Progenitor cell of endocrine pancreas (in vitro differentiated cells): ENCODE measurements around the gene MICA. TPM values are rescaled to one million over a fixed set of nuclear protein-coding genes. Genes with fewer than 3 reads are reported as not detected.
A peak's percentile ranks its signal among the peaks of the same experiment; 100 is the strongest.
"Not testable (repeated sequence)": the region's sequence is repeated elsewhere in the genome, so short reads cannot be mapped to it uniquely, and the experiment has no call there.

Source experiments
- DNase-seq: peaks from one replicate; pipeline ENCODE4 v3.0.0; 2021; ENCODE audit warnings: low spot score; ENCODE audit not compliant: unreplicated experiment
- H3K27ac Mint-ChIP-seq: 2 replicates; pipeline ENCODE4 v1.8.0; 2021; ENCODE audit warnings: mild to moderate bottlenecking, moderate library complexity, mixed read lengths
- H3K27me3 Mint-ChIP-seq: 2 replicates; pipeline ENCODE4 v1.8.0; 2021; ENCODE audit warnings: mixed read lengths
- H3K36me3 Mint-ChIP-seq: 2 replicates; pipeline ENCODE4 v1.8.0; 2022; ENCODE audit warnings: mixed read lengths; ENCODE audit not compliant: insufficient read depth
- H3K4me1 Mint-ChIP-seq: 2 replicates; pipeline ENCODE4 v1.8.0; 2021; ENCODE audit warnings: low read depth, mixed read lengths
- H3K4me3 Mint-ChIP-seq: 2 replicates; pipeline ENCODE4 v1.8.0; 2021; ENCODE audit warnings: low read depth, mild to moderate bottlenecking, moderate library complexity, mixed read lengths
- H3K9me3 Mint-ChIP-seq: 2 replicates; pipeline ENCODE4 v1.8.0; 2021; ENCODE audit warnings: low read depth, mixed read lengths
- CTCF ChIP-seq: fragments of 200-600 bp; sonication (generic); IDR thresholded peaks from one replicate; pipeline ENCODE4 v1.5.0; 2021; ENCODE audit warnings: antibody characterized with exemption, mild to moderate bottlenecking; ENCODE audit not compliant: unreplicated experiment
- total RNA-seq: library from RNA; stranded (reverse); gene quantifications from 2 replicates; pipeline ENCODE4 v1.2.1, GENCODE V29; 2021

Gene MICA
- total RNA-seq, 1 donor from 2014 or later: 8.9 TPM

DNA sequence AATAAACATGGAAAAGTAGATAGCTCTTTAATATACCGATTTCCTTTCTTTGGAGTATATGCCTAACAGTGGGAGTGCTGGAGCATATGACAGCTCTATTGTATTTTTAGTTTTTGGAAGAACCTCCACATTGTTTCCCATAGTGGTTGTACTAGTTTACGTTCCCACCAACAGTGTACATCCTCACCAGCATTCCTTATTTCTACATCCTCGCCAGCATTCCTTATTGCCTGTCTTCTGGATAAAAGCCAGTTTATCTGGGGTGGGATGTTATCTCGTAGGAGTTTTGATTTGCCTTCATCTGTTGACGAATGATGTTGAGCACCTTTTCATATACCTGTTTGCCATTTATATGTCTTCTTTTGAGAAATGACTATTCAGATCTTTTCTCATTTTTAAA is 2.6 kb downstream of the MICA start:
- Mint-ChIP-seq H3K4me3 (no peak overlapping the region), H3K36me3 (no peaks in the 10 kb centered on the region), H3K27ac (no peak overlapping the region), H3K4me1 (peaks cover 16% of the 10 kb centered on the region), H3K27me3 (peaks cover 31% of the 10 kb centered on the region), H3K9me3 (peaks cover 5% of the 10 kb centered on the region)
- no peak for TF ChIP-seq CTCF
- no peak for DNase-seq

GRCh38 chr6:31407699-31408098 is 4.3 kb downstream of the MICA start:
- no peak for DNase-seq
- H3K4me3 Mint-ChIP-seq: no peak overlapping the region
- peaks cover 14% of the 10 kb centered on the region for H3K27me3 Mint-ChIP-seq
- peaks cover 5% of the 10 kb centered on the region for H3K9me3 Mint-ChIP-seq
- no peaks in the 10 kb centered on the region for H3K36me3 Mint-ChIP-seq
- peaks cover 9% of the 10 kb centered on the region for H3K4me1 Mint-ChIP-seq
- no peak for TF ChIP-seq CTCF
- H3K27ac Mint-ChIP-seq: no peak overlapping the region

GRCh38 chr6:31412506-31412905 is 9.1 kb downstream of the MICA start:
- no peaks in the 10 kb centered on the region for H3K9me3 Mint-ChIP-seq
- no peak for TF ChIP-seq CTCF
- no peak overlapping the region for H3K4me3 Mint-ChIP-seq
- no peak for DNase-seq
- no peaks in the 10 kb centered on the region for H3K27me3 Mint-ChIP-seq
- no peak overlapping the region for H3K27ac Mint-ChIP-seq
- peaks cover 7% of the 10 kb centered on the region for H3K36me3 Mint-ChIP-seq
- no peaks in the 10 kb centered on the region for H3K4me1 Mint-ChIP-seq

- peak overlapping the region; percentile 75 for H3K27ac Mint-ChIP-seq
- not testable (repeated sequence) for H3K4me1 Mint-ChIP-seq, H3K27me3 Mint-ChIP-seq, DNase-seq, H3K4me3 Mint-ChIP-seq, H3K9me3 Mint-ChIP-seq, H3K36me3 Mint-ChIP-seq
Observed at GRCh38 chr6:31414148-31414770, 10.9 kb downstream of the MICA start.

DNA sequence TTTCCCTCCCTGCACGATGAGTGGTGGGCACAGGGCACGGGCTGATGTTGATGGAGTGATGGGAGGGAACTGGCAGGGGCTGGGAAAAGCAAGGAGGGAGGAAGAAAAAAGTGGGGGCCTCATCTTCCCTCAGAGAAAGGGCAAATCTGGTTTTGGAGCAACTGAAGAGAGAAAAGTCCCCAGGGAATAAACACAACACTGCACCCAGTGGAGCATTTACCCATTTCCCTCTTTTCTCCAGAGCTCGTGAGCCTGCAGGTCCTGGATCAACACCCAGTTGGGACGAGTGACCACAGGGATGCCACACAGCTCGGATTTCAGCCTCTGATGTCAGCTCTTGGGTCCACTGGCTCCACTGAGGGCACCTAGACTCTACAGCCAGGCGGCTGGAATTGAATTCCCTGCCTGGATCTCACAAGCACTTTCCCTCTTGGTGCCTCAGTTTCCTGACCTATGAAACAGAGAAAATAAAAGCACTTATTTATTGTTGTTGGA is 11.4 kb downstream of the MICA start:
- no peak for DNase-seq
- Mint-ChIP-seq H3K4me1 (no peaks in the 10 kb centered on the region), H3K36me3 (peaks cover 7% of the 10 kb centered on the region), H3K27me3 (peaks cover 2% of the 10 kb centered on the region), H3K27ac (peak overlapping the region; percentile 75), H3K9me3 (no peaks in the 10 kb centered on the region), H3K4me3 (no peak overlapping the region)
- TF ChIP-seq CTCF: no peak

GRCh38 chr6:31416394-31417014 is 13.1 kb downstream of the MICA start:
- TF ChIP-seq CTCF: no peak
- H3K9me3 Mint-ChIP-seq: no peaks in the 10 kb centered on the region
- H3K4me3 Mint-ChIP-seq: no peak overlapping the region
- H3K27ac Mint-ChIP-seq: no peak overlapping the region
- no peaks in the 10 kb centered on the region for H3K4me1 Mint-ChIP-seq
- peaks cover 7% of the 10 kb centered on the region for H3K36me3 Mint-ChIP-seq
- peaks cover 6% of the 10 kb centered on the region for H3K27me3 Mint-ChIP-seq
- no peak for DNase-seq
